SK-N-SH (cell line): Measurements from ENCODE around the gene PPM1K. TPM values are rescaled to one million over a fixed set of nuclear protein-coding genes. Genes with fewer than 3 reads are reported as not detected.

Source experiments
- CTCF ChIA-PET: fragments of 300-600, 350-600 bp; formaldehyde crosslinking; extraction: SDS; loops from one replicate; lab custom pipeline; 2021; lab: Yijun Ruan, JAX
- POLR2A ChIA-PET: fragments of 350-600 bp; sonication (Branson Sonifier 250); formaldehyde crosslinking; extraction: SDS; loops from one replicate; lab custom pipeline; 2020; ENCODE audit warnings: antibody characterized with exemption, inconsistent platforms; lab: Yijun Ruan, JAX
- DNase-seq: peaks from one replicate; pipeline ENCODE4 v3.0.0; 2012
- H2AFZ ChIP-seq: fragments of 200-600 bp; sonication (generic); 2 replicates; pipeline ENCODE4 v1.8.1; 2016; ENCODE audit warnings: antibody characterized with exemption, mild to moderate bottlenecking, low read depth
- H3F3A ChIP-seq: fragments of 200-600 bp; sonication (generic); replicated peaks from 2 replicates; pipeline ENCODE3; 2016; ENCODE audit warnings: antibody characterized with exemption, mild to moderate bottlenecking; ENCODE audit not compliant: insufficient read depth
- H3K27ac ChIP-seq, 2 experiments: fragments of 200-500 bp in 1 of 2; fragments of 200-600 bp in 1 of 2; sonication (Bioruptor generic) in 1 of 2; sonication (generic), shearing (Covaris generic) in 1 of 2; 2 replicates each; pipeline versions ENCODE4 v1.5.1 to v1.6.1; 2014 to 2016; ENCODE audit warnings: low read depth in 2 of 2, inconsistent platforms in 1 of 2, low read length in 1 of 2, mild to moderate bottlenecking in 1 of 2, mixed read lengths in 1 of 2
- H3K27me3 ChIP-seq: fragments of 200-600 bp; sonication (generic), shearing (Covaris generic); 2 replicates; pipeline ENCODE4 v1.6.1; 2016; ENCODE audit warnings: mixed run types; ENCODE audit not compliant: insufficient read depth
- H3K36me3 ChIP-seq, 2 experiments: fragments of 200-500 bp in 1 of 2; fragments of 200-600 bp in 1 of 2; sonication (Bioruptor generic) in 1 of 2; sonication (generic) in 1 of 2; replicated peaks in 1 of 2; 2 replicates each; pipeline versions ENCODE3 to v1.5.1; 2014 to 2016; ENCODE audit warnings: low read length in 1 of 2, mild to moderate bottlenecking in 1 of 2; ENCODE audit not compliant: insufficient read depth in 2 of 2, control insufficient read depth in 1 of 2
- H3K4me1 ChIP-seq, 2 experiments: fragments of 200-500 bp in 1 of 2; fragments of 200-600 bp in 1 of 2; sonication (Bioruptor generic) in 1 of 2; sonication (generic), shearing (Covaris generic) in 1 of 2; 2 replicates each; pipeline versions ENCODE4 v1.5.1 to v1.6.1; 2014 to 2016; ENCODE audit warnings: low read depth in 1 of 2, low read length in 1 of 2, mixed run types in 1 of 2; ENCODE audit not compliant: insufficient read depth in 2 of 2, control insufficient read depth in 1 of 2
- H3K4me2 ChIP-seq: fragments of 200-600 bp; sonication (generic), shearing (Covaris generic); 2 replicates; pipeline ENCODE4 v1.6.1; 2017; ENCODE audit warnings: mixed run types
- H3K4me3 ChIP-seq, 2 experiments: fragments of 200-500 bp in 1 of 2; fragments of 200-600 bp in 1 of 2; sonication (Bioruptor generic) in 1 of 2; sonication (generic), shearing (Covaris generic) in 1 of 2; 2 replicates each; pipeline versions ENCODE4 v1.5.1 to v1.8.1; 2014 to 2016; ENCODE audit warnings: low read depth in 2 of 2, inconsistent platforms in 1 of 2, low read length in 1 of 2, mild to moderate bottlenecking in 1 of 2, mixed read lengths in 1 of 2, moderate library complexity in 1 of 2
- H3K79me2 ChIP-seq: fragments of 200-600 bp; sonication (generic); 2 replicates; pipeline ENCODE4 v1.8.1; 2017; ENCODE audit warnings: mild to moderate bottlenecking; ENCODE audit not compliant: insufficient read depth
- H3K9ac ChIP-seq: fragments of 200-600 bp; sonication (generic); 2 replicates; pipeline ENCODE4 v1.6.1; 2017; ENCODE audit warnings: mixed run types
- H3K9me2 ChIP-seq: fragments of 200-600 bp; sonication (generic); 2 replicates; pipeline ENCODE4 v1.6.1; 2017; ENCODE audit warnings: mixed run types
- H3K9me3 ChIP-seq: fragments of 200-600 bp; sonication (generic); 2 replicates; pipeline ENCODE4 v1.6.1; 2017; ENCODE audit warnings: mixed run types, mild to moderate bottlenecking, moderate library complexity
- H4K20me1 ChIP-seq: fragments of 200-600 bp; sonication (generic); 2 replicates; pipeline ENCODE4 v1.6.1; 2017; ENCODE audit warnings: mild to moderate bottlenecking, mixed run types; ENCODE audit not compliant: insufficient read depth
- CTCF ChIP-seq: fragments of 200-600 bp; sonication (generic); IDR thresholded peaks from 2 replicates; pipeline ENCODE4 v1.6.1; 2017; ENCODE audit warnings: antibody characterized with exemption, mild to moderate bottlenecking, moderate library complexity
- ELF1 ChIP-seq: IDR thresholded peaks from 2 replicates; pipeline ENCODE4 v1.4.0; 2012
- GATA2 ChIP-seq: sonication (generic); formaldehyde crosslinking; IDR thresholded peaks from 2 replicates; pipeline ENCODE4 v1.5.0; 2020; ENCODE audit warnings: mild to moderate bottlenecking, missing genetic modification reagents
- JUND ChIP-seq: IDR thresholded peaks from 2 replicates; pipeline ENCODE4 v1.4.0; 2012
- MEF2A ChIP-seq: IDR thresholded peaks from 2 replicates; pipeline ENCODE4 v1.4.0; 2012; ENCODE audit warnings: low read depth, borderline replicate concordance
- MXI1 ChIP-seq: IDR thresholded peaks from 2 replicates; pipeline ENCODE4 v1.6.1; 2012; ENCODE audit warnings: mild to moderate bottlenecking, low read depth, low read length, improper control_type of control experiment
- NFIC ChIP-seq: IDR thresholded peaks from 2 replicates; pipeline ENCODE4 v1.4.0; 2012; ENCODE audit warnings: borderline replicate concordance
- NRF1 ChIP-seq: IDR thresholded peaks from 2 replicates; pipeline ENCODE4 v1.6.1; 2012; ENCODE audit warnings: low read depth, mild to moderate bottlenecking, low read length
- SIN3A ChIP-seq: IDR thresholded peaks from 2 replicates; pipeline ENCODE4 v1.6.1; 2012; ENCODE audit warnings: low read depth, mild to moderate bottlenecking, low read length, moderate library complexity, borderline replicate concordance
- TAF1 ChIP-seq: IDR thresholded peaks from 2 replicates; pipeline ENCODE4 v1.6.1; 2012; ENCODE audit warnings: low read depth, mild to moderate bottlenecking, low read length, moderate library complexity, borderline replicate concordance
- TEAD4 ChIP-seq: IDR thresholded peaks from 2 replicates; pipeline ENCODE4 v1.4.0; 2012; ENCODE audit warnings: mild to moderate bottlenecking, borderline replicate concordance; ENCODE audit not compliant: insufficient read depth
- WGBS: methylation state at CpG from one replicate; pipeline ENCODE4 v1.1.6; 2017; ENCODE audit warnings: low lambda C conversion rate; 5-methylcytosine and 5-hydroxymethylcytosine counted together
- polyA plus RNA-seq, 3 experiments: library from polyadenylated mRNA; depleted of rRNA; stranded (reverse); fragments of >200 nt; gene quantifications; 2 replicates each; pipeline ENCODE4 v1.2.3, GENCODE V29; 2012
- TF ChIP-seq, protein P1 (sequence below): IDR thresholded peaks from 2 replicates; pipeline ENCODE4 v1.4.0; 2012; ENCODE audit warnings: low read depth, borderline replicate concordance

The PPM1K gene
- polyA plus RNA-seq, 1 of the 3 experiments (the other 2 are of a cell fraction): 2.5 TPM

- Histone ChIP-seq H3F3A (no peaks in the 10 kb centered on the region), H3K9ac (no peak overlapping the region), H4K20me1 (no peaks in the 10 kb centered on the region), H3K4me2 (no peak overlapping the region), H3K27me3 (no peaks in the 10 kb centered on the region), H3K9me3 (no peaks in the 10 kb centered on the region), H3K4me3 (no peak overlapping the region), H3K79me2 (no peaks in the 10 kb centered on the region), H3K9me2 (no peaks in the 10 kb centered on the region), H2AFZ (no peak overlapping the region), H3K4me1 (no peaks in the 10 kb centered on the region), H3K27ac (no peak overlapping the region), H3K36me3 (no peaks in the 10 kb centered on the region)
- 83% methylated on average over 3 of the region's 3 CpGs for WGBS
- POLR2A ChIA-PET: no interaction called here
- no peak for DNase-seq
- CTCF ChIA-PET: no interaction called here
- no peak for TF ChIP-seq CTCF
- TF ChIP-seq ELF1: no peak
- no peak for TF ChIP-seq TEAD4
- TF ChIP-seq JUND: no peak
- no peak for TF ChIP-seq NRF1
- no peak for TF ChIP-seq TAF1
- no peak for TF ChIP-seq MXI1
These were observed 32.4 kb downstream of the PPM1K start for GRCh38 chr4:88251924-88252323.

GRCh38 chr4:88247148-88247547, 37.2 kb downstream of the PPM1K start:
- no peaks in the 10 kb centered on the region for H3K79me2 ChIP-seq
- CTCF ChIA-PET: no interaction called here

More at GRCh38 chr4:88247148-88247547, 37.2 kb downstream of the PPM1K start:
- H3K27me3 ChIP-seq: no peaks in the 10 kb centered on the region
- H3K9ac ChIP-seq: no peak overlapping the region
- H3K9me3 ChIP-seq: no peaks in the 10 kb centered on the region
- H3K9me2 ChIP-seq: no peaks in the 10 kb centered on the region
- no peak overlapping the region for H3K27ac ChIP-seq
- no peak overlapping the region for H3K4me3 ChIP-seq
- POLR2A ChIA-PET: no interaction called here
- TF ChIP-seq NRF1 (no peak), TAF1 (no peak), MEF2A (no peak), NFIC (no peak), GATA2 (CRISPR knock-in tag) (no peak), ELF1 (no peak), SIN3A (no peak)
- TF ChIP-seq, protein P1, sequence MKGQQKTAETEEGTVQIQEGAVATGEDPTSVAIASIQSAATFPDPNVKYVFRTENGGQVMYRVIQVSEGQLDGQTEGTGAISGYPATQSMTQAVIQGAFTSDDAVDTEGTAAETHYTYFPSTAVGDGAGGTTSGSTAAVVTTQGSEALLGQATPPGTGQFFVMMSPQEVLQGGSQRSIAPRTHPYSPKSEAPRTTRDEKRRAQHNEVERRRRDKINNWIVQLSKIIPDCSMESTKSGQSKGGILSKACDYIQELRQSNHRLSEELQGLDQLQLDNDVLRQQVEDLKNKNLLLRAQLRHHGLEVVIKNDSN: no peak
- no peak overlapping the region for H2AFZ ChIP-seq
- no peak for DNase-seq
- 62% methylated on average over 3 of the region's 3 CpGs for WGBS
- no peaks in the 10 kb centered on the region for H3K36me3 ChIP-seq
- H3K4me1 ChIP-seq: no peaks in the 10 kb centered on the region
- no peaks in the 10 kb centered on the region for H3F3A ChIP-seq
- H4K20me1 ChIP-seq: no peaks in the 10 kb centered on the region
- no peak overlapping the region for H3K4me2 ChIP-seq
